GM19467 (cell line): Measurements from ENCODE around the gene TM4SF1.
"Not testable (repeated sequence)": the region's sequence is repeated elsewhere in the genome, so short reads cannot be mapped to it uniquely, and the experiment has no call there.

Experiments
- ATAC-seq: cut with Tn5 transposase; IDR thresholded peaks from one replicate; pipeline ENCODE4 v1.9.1; 2021; ENCODE audit warnings: mild to moderate bottlenecking, moderate library complexity; ENCODE audit not compliant: unreplicated experiment

Gene TM4SF1

GRCh38 chr3:149395107-149396089, 17.9 kb upstream of the TM4SF1 start:
- ATAC-seq: no peak

GRCh38 chr3:149393345-149394160, 16.1 kb upstream of the TM4SF1 start:
- peak; percentile 82 for ATAC-seq

- ATAC-seq: no peak
These were observed 14.5 kb upstream of the TM4SF1 start for GRCh38 chr3:149391960-149392359.

- ATAC-seq: no peak
These were observed 13.3 kb upstream of the TM4SF1 start for GRCh38 chr3:149390772-149391212.

- ATAC-seq: no peak
These were observed 12.8 kb upstream of the TM4SF1 start for GRCh38 chr3:149390294-149390693.

- no peak for ATAC-seq
These were observed 11.3 kb upstream of the TM4SF1 start for GRCh38 chr3:149388531-149389417.

- ATAC-seq: no peak
These were observed 10.6 kb upstream of the TM4SF1 start for GRCh38 chr3:149388001-149388440.

- ATAC-seq: no peak
These were observed 8.8 kb upstream of the TM4SF1 start for GRCh38 chr3:149386299-149386606.

- ATAC-seq: no peak
These were observed 8.3 kb upstream of the TM4SF1 start for GRCh38 chr3:149385617-149386298.

GRCh38 chr3:149384911-149385321, 7.5 kb upstream of the TM4SF1 start:
- no peak for ATAC-seq

GRCh38 chr3:149384167-149384566, 6.7 kb upstream of the TM4SF1 start:
- no peak for ATAC-seq

GRCh38 chr3:149383703-149384102, 6.3 kb upstream of the TM4SF1 start:
- ATAC-seq: no peak

- no peak for ATAC-seq
These were observed 5.1 kb upstream of the TM4SF1 start for GRCh38 chr3:149382518-149382917.

GRCh38 chr3:149382101-149382467, 4.6 kb upstream of the TM4SF1 start:
- ATAC-seq: no peak

GRCh38 chr3:149381173-149382100, 4.0 kb upstream of the TM4SF1 start:
- no peak for ATAC-seq

GRCh38 chr3:149380220-149380619, 2.8 kb upstream of the TM4SF1 start:
- ATAC-seq: not testable (repeated sequence)

GRCh38 chr3:149378478-149379309, 1.2 kb upstream of the TM4SF1 start:
- no peak for ATAC-seq

GRCh38 chr3:149376718-149377407, 586 bp downstream of the TM4SF1 start:
- no peak for ATAC-seq
